DMS114 treated with DMSO at 0.1 percent for 48 hours (cell line): ENCODE results near the gene KATNA1.
"Not testable (repeated sequence)": the region's sequence is repeated elsewhere in the genome, so short reads cannot be mapped to it uniquely, and the experiment has no call there.

Experiments
- DNase-seq: peaks from one replicate; lab custom pipeline; 2025; ENCODE audit not compliant: unreplicated experiment; lab: John Stamatoyannopoulos, UW

Gene KATNA1

GRCh38 chr6:149648148-149649145, at the start of gene KATNA1:
Gene KATNA1, minus strand, starts transcription at chr6:149648714. Its CDS starts 10,167 bp downstream, at chr6:149638547.
- peak; percentile 55 for DNase-seq

GRCh38 chr6:149698175-149698574, 49.7 kb upstream of the KATNA1 start:
- DNase-seq = no peak

- no peak for DNase-seq
These were observed 48.4 kb upstream of the KATNA1 start for GRCh38 chr6:149696901-149697300.

- DNase-seq = no peak
These were observed 46.4 kb upstream of the KATNA1 start for GRCh38 chr6:149694921-149695320.

- no peak for DNase-seq
These were observed 42.7 kb upstream of the KATNA1 start for GRCh38 chr6:149691201-149691600.

- DNase-seq = no peak
These were observed 37.7 kb upstream of the KATNA1 start for GRCh38 chr6:149686230-149686629.

GRCh38 chr6:149683256-149683859, 34.8 kb upstream of the KATNA1 start:
- DNase-seq = no peak

- not testable (repeated sequence) for DNase-seq
These were observed 33.3 kb upstream of the KATNA1 start for GRCh38 chr6:149681845-149682244.

- no peak for DNase-seq
These were observed 32.7 kb upstream of the KATNA1 start for GRCh38 chr6:149681209-149681608.

- no peak for DNase-seq
These were observed 32.0 kb upstream of the KATNA1 start for GRCh38 chr6:149680503-149680902.

GRCh38 chr6:149672265-149672664, 23.8 kb upstream of the KATNA1 start:
- not testable (repeated sequence) for DNase-seq

GRCh38 chr6:149660028-149660427, 11.5 kb upstream of the KATNA1 start:
- DNase-seq = no peak

- no peak for DNase-seq
These were observed 8.9 kb upstream of the KATNA1 start for GRCh38 chr6:149657441-149657840.

GRCh38 chr6:149651056-149651455, 2.5 kb upstream of the KATNA1 start:
- DNase-seq = no peak

- DNase-seq = no peak
These were observed 1.9 kb downstream of the KATNA1 start for GRCh38 chr6:149646599-149646998.

GRCh38 chr6:149642829-149643580, 5.5 kb downstream of the KATNA1 start:
- DNase-seq = no peak

- no peak for DNase-seq
These were observed 12.4 kb downstream of the KATNA1 start for GRCh38 chr6:149636124-149636523.

GRCh38 chr6:149634315-149634714, 14.2 kb downstream of the KATNA1 start:
- DNase-seq = no peak

GRCh38 chr6:149628875-149629510, 19.5 kb downstream of the KATNA1 start:
- no peak for DNase-seq

- no peak for DNase-seq
These were observed 20.8 kb downstream of the KATNA1 start for GRCh38 chr6:149627672-149628071.

GRCh38 chr6:149615805-149616204, 32.7 kb downstream of the KATNA1 start:
- DNase-seq = no peak
